Gastrocnemius medialis (tissue), 4 donors: ENCODE measurements around the gene ADIPOR2.

ENCODE experiments used
- CTCF ChIP-seq, 5 experiments: fragments of 450-650 bp in 3 of 5; fragments of 200-600 bp in 2 of 5; sonication (generic) in 2 of 5; IDR thresholded peaks in 4 of 5; conservative IDR thresholded peaks in 1 of 5; 1 replicate in 4 of 5; 2 replicates in 1 of 5; pipeline ENCODE4 v1.5.1; 2016 to 2019; ENCODE audit warnings: antibody characterized with exemption in 5 of 5, mild to moderate bottlenecking in 3 of 5, moderate library complexity in 3 of 5
- POLR2A ChIP-seq, 2 donors: fragments of 450-650 bp; IDR thresholded peaks; one replicate each; pipeline ENCODE4 v1.6.1; 2017; ENCODE audit warnings: antibody characterized with exemption in 2 of 2, mild to moderate bottlenecking in 2 of 2, moderate library complexity in 2 of 2

- no peak for TF ChIP-seq CTCF (IDR thresholded peaks at IDR 0.05 in 4 of 5, conservative IDR thresholded peaks at IDR 0.05 in 1 of 5)
- TF ChIP-seq POLR2A (IDR thresholded peaks at IDR 0.05) = no peak
Observed at GRCh38 chr12:1666215-1666614, 24.7 kb upstream of the ADIPOR2 start.
